Measurements from ENCODE around the gene CALCOCO1. TPM values are rescaled to one million over a fixed set of nuclear protein-coding genes. Genes with fewer than 3 reads are reported as not detected.

CALCOCO1 gene
- total RNA-seq, 2 donors from 2014 or later, result 108 to 194 TPM

GRCh38 chr12:53744751-53745150 lies 17.5 kb upstream of the CALCOCO1 start:
- no peak overlapping the region for H3K4me3 ChIP-seq
- intact Hi-C loops (cut with DNase I), result loop anchor here (5.0 kb wide), 1 partner anchor 202 kb away; no protein-coding TSS in a partner anchor
- DNase-seq (ENCODE audit: low spot score), result no peak
- no peak overlapping the region for H3K27ac ChIP-seq
- TF ChIP-seq POLR2A (IDR thresholded peaks at IDR 0.05), result no peak
- TF ChIP-seq CTCF (IDR thresholded peaks at IDR 0.05), result no peak
- no peak for TF ChIP-seq POLR2AphosphoS5 (IDR thresholded peaks at IDR 0.05)
- WGBS, result 56% methylated on average over 6 of the region's 6 CpGs
- H3K27me3 ChIP-seq (replicated peaks; ENCODE audit: insufficient read depth), result peaks cover 12% of the 10 kb centered on the region
- H3K4me1 ChIP-seq (replicated peaks), result no peaks in the 10 kb centered on the region
- no peaks in the 10 kb centered on the region for H3K9me3 ChIP-seq
- H3K36me3 ChIP-seq, result no peaks in the 10 kb centered on the region

GRCh38 chr12:53744130-53744441 lies 16.8 kb upstream of the CALCOCO1 start:
- 94% methylated on average over 1 of the region's 1 CpG for WGBS
- Histone ChIP-seq H3K27ac (no peak overlapping the region), H3K4me3 (no peak overlapping the region), H3K27me3 (replicated peaks; ENCODE audit: insufficient read depth) (peaks cover 12% of the 10 kb centered on the region), H3K36me3 (no peaks in the 10 kb centered on the region), H3K4me1 (replicated peaks) (no peaks in the 10 kb centered on the region), H3K9me3 (no peaks in the 10 kb centered on the region)
- TF ChIP-seq CTCF (IDR thresholded peaks at IDR 0.05) (no peak), POLR2AphosphoS5 (IDR thresholded peaks at IDR 0.05) (no peak), POLR2A (IDR thresholded peaks at IDR 0.05) (no peak)
- DNase-seq (ENCODE audit: low spot score), result no peak
- intact Hi-C loops (cut with DNase I), result loop anchor here (5.0 kb wide), 1 partner anchor 202 kb away; no protein-coding TSS in a partner anchor

GRCh38 chr12:53743266-53744129 lies 16.2 kb upstream of the CALCOCO1 start:
- DNase-seq (ENCODE audit: low spot score), result peak; percentile 40
- H3K4me1 ChIP-seq (replicated peaks), result no peaks in the 10 kb centered on the region
- TF ChIP-seq POLR2AphosphoS5 (IDR thresholded peaks at IDR 0.05) (peak; percentile 12), CTCF (IDR thresholded peaks at IDR 0.05) (peak; percentile 84 to 96 (median 91)), POLR2A (IDR thresholded peaks at IDR 0.05) (no peak)
- no peak overlapping the region for H3K4me3 ChIP-seq
- WGBS, result 20% methylated on average over 16 of the region's 16 CpGs
- H3K36me3 ChIP-seq, result no peaks in the 10 kb centered on the region
- H3K27ac ChIP-seq, result no peak overlapping the region
- intact Hi-C loops (cut with DNase I), result loop anchor here (5.0 kb wide), 1 partner anchor 201 kb away; no protein-coding TSS in a partner anchor
- H3K27me3 ChIP-seq (replicated peaks; ENCODE audit: insufficient read depth), result peaks cover 12% of the 10 kb centered on the region
- H3K9me3 ChIP-seq, result no peaks in the 10 kb centered on the region

- H3K36me3 ChIP-seq, result no peaks in the 10 kb centered on the region
- H3K27ac ChIP-seq, result no peak overlapping the region
- intact Hi-C loops (cut with DNase I), result loop anchor here (5.0 kb wide), 1 partner anchor 198 kb away; no protein-coding TSS in a partner anchor
- TF ChIP-seq CTCF (IDR thresholded peaks at IDR 0.05) (no peak), POLR2A (IDR thresholded peaks at IDR 0.05) (no peak), POLR2AphosphoS5 (IDR thresholded peaks at IDR 0.05) (no peak)
- H3K27me3 ChIP-seq (replicated peaks; ENCODE audit: insufficient read depth), result peaks cover 9% of the 10 kb centered on the region
- no peak for DNase-seq (ENCODE audit: low spot score)
- no peak overlapping the region for H3K4me3 ChIP-seq
- H3K4me1 ChIP-seq (replicated peaks), result no peaks in the 10 kb centered on the region
- WGBS, result 77% methylated on average over 3 of the region's 3 CpGs
- H3K9me3 ChIP-seq, result no peaks in the 10 kb centered on the region
Measured at GRCh38 chr12:53740130-53740491, 12.9 kb upstream of the CALCOCO1 start.

Measured in prostate gland (tissue), 2 donors.